ENCODE results near the gene CACNA2D3. TPM values are rescaled to one million over a fixed set of nuclear protein-coding genes. Genes with fewer than 3 reads are reported as not detected.

Gene CACNA2D3
- total and polyA plus RNA-seq, 7 donors = 2.7 to 13.5 (median 9.0) TPM

GRCh38 chr3:54134713-54135112 lies 12.4 kb downstream of the CACNA2D3 start:
- Histone ChIP-seq H3K4me1 (peaks cover 11% of the 10 kb centered on the region), H3K36me3 (ENCODE audit: insufficient read depth in 1 of 2, low read depth in 1 of 2) (no peaks in the 10 kb centered on the region), H3K27ac (no peak overlapping the region), H3K27me3 (ENCODE audit: insufficient read depth in 3 of 3, low read length in 2 of 3) (no peaks in the 10 kb centered on the region), H3K4me3 (no peak overlapping the region), H3K9me3 (no peaks in the 10 kb centered on the region)
- intact Hi-C loops (cut with DNase I) = no loop called here
- DNase-seq (no peak), ATAC-seq (no peak)
- WGBS, 3 donors = 88 to 96% (median 90%) methylated on average over 12 of the region's 12 CpGs
- TF ChIP-seq, protein P1, sequence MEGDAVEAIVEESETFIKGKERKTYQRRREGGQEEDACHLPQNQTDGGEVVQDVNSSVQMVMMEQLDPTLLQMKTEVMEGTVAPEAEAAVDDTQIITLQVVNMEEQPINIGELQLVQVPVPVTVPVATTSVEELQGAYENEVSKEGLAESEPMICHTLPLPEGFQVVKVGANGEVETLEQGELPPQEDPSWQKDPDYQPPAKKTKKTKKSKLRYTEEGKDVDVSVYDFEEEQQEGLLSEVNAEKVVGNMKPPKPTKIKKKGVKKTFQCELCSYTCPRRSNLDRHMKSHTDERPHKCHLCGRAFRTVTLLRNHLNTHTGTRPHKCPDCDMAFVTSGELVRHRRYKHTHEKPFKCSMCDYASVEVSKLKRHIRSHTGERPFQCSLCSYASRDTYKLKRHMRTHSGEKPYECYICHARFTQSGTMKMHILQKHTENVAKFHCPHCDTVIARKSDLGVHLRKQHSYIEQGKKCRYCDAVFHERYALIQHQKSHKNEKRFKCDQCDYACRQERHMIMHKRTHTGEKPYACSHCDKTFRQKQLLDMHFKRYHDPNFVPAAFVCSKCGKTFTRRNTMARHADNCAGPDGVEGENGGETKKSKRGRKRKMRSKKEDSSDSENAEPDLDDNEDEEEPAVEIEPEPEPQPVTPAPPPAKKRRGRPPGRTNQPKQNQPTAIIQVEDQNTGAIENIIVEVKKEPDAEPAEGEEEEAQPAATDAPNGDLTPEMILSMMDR (IDR thresholded peaks at IDR 0.05) = no peak

- H3K36me3 ChIP-seq (ENCODE audit: insufficient read depth in 1 of 2, low read depth in 1 of 2) = no peaks in the 10 kb centered on the region
- H3K27ac ChIP-seq = no peak overlapping the region
- no peaks in the 10 kb centered on the region for H3K27me3 ChIP-seq (ENCODE audit: insufficient read depth in 3 of 3, low read length in 2 of 3)
- no peaks in the 10 kb centered on the region for H3K4me1 ChIP-seq
- H3K4me3 ChIP-seq = no peak overlapping the region
- TF ChIP-seq, protein P1 (IDR thresholded peaks at IDR 0.05) = no peak
- intact Hi-C loops (cut with DNase I) = no loop called here
- WGBS, 3 donors = 68 to 70% (median 69%) methylated on average over 5 of the region's 5 CpGs
- H3K9me3 ChIP-seq = no peaks in the 10 kb centered on the region
- ATAC-seq (no peak), DNase-seq (no peak)
Measured at GRCh38 chr3:54137311-54137710, 15.0 kb downstream of the CACNA2D3 start.

DNA sequence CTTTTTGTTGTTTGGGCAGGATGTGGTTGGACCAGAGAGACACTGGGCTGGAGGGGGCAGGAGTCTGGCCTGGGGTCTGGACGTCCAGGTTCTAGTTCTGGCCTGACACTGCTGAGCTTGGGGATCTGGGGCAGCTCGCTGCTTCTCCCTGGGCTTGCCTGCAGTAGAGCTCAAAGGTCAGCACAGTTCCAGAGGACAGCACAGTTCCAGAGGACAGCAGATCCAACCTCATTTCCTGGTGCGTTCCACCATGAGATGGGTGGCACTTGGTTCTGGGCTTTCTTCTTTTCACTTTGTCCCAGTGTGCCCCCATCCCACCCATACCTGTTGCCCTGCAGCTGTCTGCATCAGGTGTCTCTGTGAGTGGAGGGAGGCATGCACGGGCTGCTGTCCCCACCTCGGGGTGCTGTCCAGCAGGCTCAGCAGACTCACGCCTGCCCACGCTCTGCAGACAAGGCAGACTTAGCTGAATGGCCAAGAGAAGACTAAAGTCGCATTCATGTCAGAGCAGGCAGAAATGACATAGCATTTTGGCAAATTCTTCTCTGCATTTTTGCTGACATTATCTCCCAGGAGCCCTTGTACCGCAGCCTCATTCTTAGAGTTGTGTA lies 16.7 kb downstream of the CACNA2D3 start:
- Histone ChIP-seq H3K36me3 (ENCODE audit: insufficient read depth in 1 of 2, low read depth in 1 of 2) (no peaks in the 10 kb centered on the region), H3K27me3 (ENCODE audit: insufficient read depth in 3 of 3, low read length in 2 of 3) (no peaks in the 10 kb centered on the region), H3K9me3 (no peaks in the 10 kb centered on the region), H3K4me3 (no peak overlapping the region), H3K4me1 (no peaks in the 10 kb centered on the region), H3K27ac (no peak overlapping the region)
- no peak for DNase-seq
- intact Hi-C loops (cut with DNase I) = no loop called here
- peak in 1 of 4 donors; percentile 30 for ATAC-seq
- TF ChIP-seq, protein P1 (IDR thresholded peaks at IDR 0.05) = no peak
- WGBS, 3 donors = 57 to 61% (median 60%) methylated on average over 9 of the region's 9 CpGs

GRCh38 chr3:54139630-54140029 lies 17.3 kb downstream of the CACNA2D3 start:
- Histone ChIP-seq H3K27me3 (ENCODE audit: insufficient read depth in 3 of 3, low read length in 2 of 3) (no peaks in the 10 kb centered on the region), H3K4me1 (no peaks in the 10 kb centered on the region), H3K9me3 (no peaks in the 10 kb centered on the region), H3K27ac (no peak overlapping the region), H3K4me3 (no peak overlapping the region), H3K36me3 (ENCODE audit: insufficient read depth in 1 of 2, low read depth in 1 of 2) (no peaks in the 10 kb centered on the region)
- ATAC-seq (peak in 1 of 4 donors; percentile 51), DNase-seq (no peak)
- TF ChIP-seq, protein P1 (IDR thresholded peaks at IDR 0.05) = no peak
- intact Hi-C loops (cut with DNase I) = no loop called here
- 42 to 76% (median 57%) methylated on average over 4 of the region's 4 CpGs for WGBS, 3 donors

- no peak for ATAC-seq
- 86 to 90% (median 86%) methylated on average over 2 of the region's 2 CpGs for WGBS, 3 donors
- H3K27me3 ChIP-seq (ENCODE audit: insufficient read depth in 3 of 3, low read length in 2 of 3) = no peaks in the 10 kb centered on the region
- TF ChIP-seq, protein P1 (IDR thresholded peaks at IDR 0.05) = no peak
- no peaks in the 10 kb centered on the region for H3K36me3 ChIP-seq (ENCODE audit: insufficient read depth in 1 of 2, low read depth in 1 of 2)
- H3K4me1 ChIP-seq = peaks cover 7% of the 10 kb centered on the region
- DNase-seq = no peak
- no peaks in the 10 kb centered on the region for H3K9me3 ChIP-seq
- intact Hi-C loops (cut with DNase I) = no loop called here
- H3K27ac ChIP-seq = no peak overlapping the region
- H3K4me3 ChIP-seq = no peak overlapping the region
Measured at GRCh38 chr3:54144284-54144683, 21.9 kb downstream of the CACNA2D3 start.

Data from psoas muscle (tissue), 8 donors.